Astrocyte of the spinal cord (primary cell): Measurements from ENCODE around the gene VAV2.

Experiments used
- DNase-seq: peaks from one replicate; pipeline ENCODE4 v3.0.0; 2011; ENCODE audit warnings: low read depth, low spot score
- H3K4me3 ChIP-seq: 2 replicates; pipeline ENCODE4 v1.5.1; 2011; ENCODE audit warnings: low read depth, mild to moderate bottlenecking, low read length, moderate library complexity
- in situ Hi-C: cut with HindIII; loops from 2 replicates; pipeline ENCODE4 v1.10.0; 2017; ENCODE audit warnings: low sequenced_read_pairs
- TF ChIP-seq, protein P1 (sequence below): IDR thresholded peaks from 2 replicates; pipeline ENCODE4 v1.5.1; 2012; ENCODE audit warnings: low read depth, mild to moderate bottlenecking, low read length, inconsistent platforms

VAV2 gene

DNA sequence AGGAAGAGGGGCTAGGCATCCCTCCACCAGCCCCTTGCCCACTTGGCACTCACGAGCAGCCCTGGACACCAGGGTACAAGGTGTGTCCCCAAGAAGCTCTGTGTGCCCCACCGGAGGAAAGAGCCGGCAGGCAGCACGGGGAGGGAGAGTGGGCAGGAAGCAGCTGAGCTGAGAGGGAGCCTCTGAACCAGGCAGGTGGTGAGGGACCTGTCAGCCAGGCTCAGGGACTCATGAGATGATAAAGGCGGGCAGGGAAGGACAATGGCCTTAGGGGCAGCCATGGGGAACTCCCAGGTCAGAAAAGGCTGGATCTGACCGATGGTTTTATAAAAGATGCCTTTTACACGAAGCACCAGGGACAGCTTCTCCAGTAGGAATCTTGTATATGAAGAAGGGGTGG is 112.0 kb downstream of the VAV2 start:
- in situ Hi-C loops: no loop called here
- H3K4me3 ChIP-seq: no peak overlapping the region
- no peak for DNase-seq
- TF ChIP-seq, protein P1, sequence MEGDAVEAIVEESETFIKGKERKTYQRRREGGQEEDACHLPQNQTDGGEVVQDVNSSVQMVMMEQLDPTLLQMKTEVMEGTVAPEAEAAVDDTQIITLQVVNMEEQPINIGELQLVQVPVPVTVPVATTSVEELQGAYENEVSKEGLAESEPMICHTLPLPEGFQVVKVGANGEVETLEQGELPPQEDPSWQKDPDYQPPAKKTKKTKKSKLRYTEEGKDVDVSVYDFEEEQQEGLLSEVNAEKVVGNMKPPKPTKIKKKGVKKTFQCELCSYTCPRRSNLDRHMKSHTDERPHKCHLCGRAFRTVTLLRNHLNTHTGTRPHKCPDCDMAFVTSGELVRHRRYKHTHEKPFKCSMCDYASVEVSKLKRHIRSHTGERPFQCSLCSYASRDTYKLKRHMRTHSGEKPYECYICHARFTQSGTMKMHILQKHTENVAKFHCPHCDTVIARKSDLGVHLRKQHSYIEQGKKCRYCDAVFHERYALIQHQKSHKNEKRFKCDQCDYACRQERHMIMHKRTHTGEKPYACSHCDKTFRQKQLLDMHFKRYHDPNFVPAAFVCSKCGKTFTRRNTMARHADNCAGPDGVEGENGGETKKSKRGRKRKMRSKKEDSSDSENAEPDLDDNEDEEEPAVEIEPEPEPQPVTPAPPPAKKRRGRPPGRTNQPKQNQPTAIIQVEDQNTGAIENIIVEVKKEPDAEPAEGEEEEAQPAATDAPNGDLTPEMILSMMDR: no peak

GRCh38 chr9:133879615-133880014 is 112.5 kb downstream of the VAV2 start:
- no peak for DNase-seq
- H3K4me3 ChIP-seq: no peak overlapping the region
- in situ Hi-C loops: no loop called here
- TF ChIP-seq, protein P1: no peak

DNA sequence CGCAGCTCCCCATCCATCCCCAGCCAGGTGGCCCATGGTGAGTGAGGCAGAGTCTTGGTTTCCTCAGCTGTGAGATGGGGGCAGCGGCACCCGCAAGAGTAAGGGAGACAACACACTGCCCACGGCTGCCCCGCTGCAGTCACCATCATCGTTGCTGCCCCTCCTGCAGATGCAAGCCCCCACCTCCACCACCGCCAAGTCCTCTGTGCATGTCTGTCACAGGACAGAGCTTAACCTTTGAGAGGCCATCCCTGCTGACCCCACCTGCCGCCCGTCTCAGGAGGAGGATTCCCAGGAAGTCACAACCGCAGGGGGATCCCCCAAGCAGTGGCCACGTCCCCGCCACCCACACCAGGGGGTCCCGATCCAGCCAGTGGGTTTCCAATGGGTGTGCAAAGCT is 113.7 kb downstream of the VAV2 start:
- no peak for DNase-seq
- in situ Hi-C loops: no loop called here
- TF ChIP-seq, protein P1: no peak
- no peak overlapping the region for H3K4me3 ChIP-seq

- in situ Hi-C loops: no loop called here
- no peak for DNase-seq
- TF ChIP-seq, protein P1: no peak
- H3K4me3 ChIP-seq: no peak overlapping the region
Measured at GRCh38 chr9:133877967-133878366, 114.2 kb downstream of the VAV2 start.

DNA sequence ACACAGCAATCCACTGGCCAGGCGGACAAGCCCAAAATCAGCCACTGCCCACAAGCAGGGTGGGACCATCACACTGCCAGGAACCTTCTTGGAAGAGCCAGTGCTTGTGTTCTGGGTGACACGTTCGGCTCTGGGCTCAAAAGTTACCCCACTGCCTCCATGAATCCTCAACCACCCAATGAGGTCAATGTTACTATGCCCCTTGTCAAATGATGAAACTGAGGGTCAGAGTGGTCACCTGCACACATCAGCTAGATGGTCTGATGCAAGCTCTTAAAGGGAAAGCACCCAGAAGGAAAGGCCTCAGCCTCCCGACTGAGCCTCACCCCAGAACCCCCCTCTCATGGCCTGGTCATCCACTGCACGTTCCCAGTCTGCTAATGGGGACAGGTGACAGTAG is 114.8 kb downstream of the VAV2 start:
- H3K4me3 ChIP-seq: no peak overlapping the region
- TF ChIP-seq, protein P1: no peak
- DNase-seq: no peak
- in situ Hi-C loops: no loop called here

DNA sequence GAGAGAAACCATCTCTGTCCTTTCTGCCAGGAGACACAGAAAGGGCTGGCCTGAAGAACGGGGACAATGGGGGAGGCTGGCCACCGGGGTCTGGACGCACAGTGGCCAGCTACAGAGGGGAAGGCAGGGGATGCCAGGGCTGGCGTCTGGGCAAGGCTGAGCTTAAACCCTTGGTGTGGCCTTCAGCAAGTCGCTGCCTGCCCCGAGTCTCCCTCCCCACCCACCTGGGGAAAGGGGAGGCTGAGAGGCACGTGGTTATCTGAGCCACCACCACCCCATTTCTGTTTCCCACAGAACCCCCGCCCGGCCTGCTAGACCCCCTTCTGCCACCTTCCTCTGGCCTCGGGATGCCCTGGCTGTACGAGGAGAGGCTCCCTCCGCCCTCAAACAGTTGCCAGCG is 115.3 kb downstream of the VAV2 start:
- no peak for DNase-seq
- no peak overlapping the region for H3K4me3 ChIP-seq
- in situ Hi-C loops: no loop called here
- TF ChIP-seq, protein P1: no peak

DNA sequence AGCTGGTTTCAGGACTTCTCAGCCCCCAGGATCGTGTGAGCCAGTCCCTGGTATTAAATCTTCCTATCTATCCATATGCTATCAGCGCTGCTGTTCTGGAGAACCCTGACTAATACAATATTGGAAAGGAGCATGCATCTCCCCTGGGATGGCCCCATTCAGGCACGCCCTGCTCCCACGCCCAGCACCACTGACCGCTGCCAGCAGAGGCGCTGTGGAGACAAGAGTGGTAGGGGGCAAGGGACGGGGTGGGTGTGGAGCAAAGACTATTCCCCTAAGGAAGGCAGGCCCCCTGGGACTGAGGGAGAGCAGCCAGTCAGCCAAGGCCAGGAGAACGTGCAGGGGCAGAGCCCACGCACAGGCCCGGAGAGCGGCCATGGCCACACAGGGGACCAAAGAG is 116.0 kb downstream of the VAV2 start:
- no peak for DNase-seq
- in situ Hi-C loops: no loop called here
- H3K4me3 ChIP-seq: no peak overlapping the region
- TF ChIP-seq, protein P1: peak; percentile 37
